Mucosa of descending colon (tissue), 3 donors: ENCODE data around the gene CHST13. TPM values are rescaled to one million over a fixed set of nuclear protein-coding genes. Genes with fewer than 3 reads are reported as not detected.
"Not testable (repeated sequence)": the region's sequence is repeated elsewhere in the genome, so short reads cannot be mapped to it uniquely, and the experiment has no call there.

Source experiments
- ATAC-seq: fragments of 200-7000 bp; cut with Tn5 transposase; one replicate; pipeline ENCODE4 v1.9.1; 2020; ENCODE audit warnings: mild to moderate bottlenecking, moderate library complexity
- DNase-seq, 3 donors: peaks; one replicate each; pipeline ENCODE4 v3.0.0-alpha.2; 2020
- H3K36me3 ChIP-seq: fragments of 200-600 bp; one replicate; pipeline ENCODE4 v1.8.0; 2021; ENCODE audit warnings: low read depth, mild to moderate bottlenecking
- H3K4me1 ChIP-seq: fragments of 200-600 bp; one replicate; pipeline ENCODE4 v1.8.0; 2021; ENCODE audit warnings: low read depth, mild to moderate bottlenecking
- H3K4me3 ChIP-seq: fragments of 200-600 bp; one replicate; pipeline ENCODE4 v1.8.0; 2021; ENCODE audit warnings: mild to moderate bottlenecking
- H3K9me3 ChIP-seq: fragments of 200-600 bp; one replicate; pipeline ENCODE4 v1.8.0; 2021; ENCODE audit warnings: mild to moderate bottlenecking
- CTCF ChIP-seq: fragments of 200-600 bp; IDR thresholded peaks from one replicate; pipeline ENCODE4 v1.8.0; 2022; ENCODE audit warnings: antibody characterized with exemption, mild to moderate bottlenecking
- intact Hi-C, 2 donors: fragments of 100-400 bp; cut with DNase I in 1 of 2; cut with micrococcal nuclease in 1 of 2; formaldehyde crosslinking; loops; one replicate each; pipeline versions ENCODE4 v1.11.0 to v1.11.1; 2022; cut with DNase I, micrococcal nuclease
- total RNA-seq, 3 donors: library from RNA; stranded (reverse); fragmentation: NEBNext Ultra II Directional in 2 of 3; extraction: Animal tissue kit (Norgen Biotek cat#: 25700) in 2 of 3; gene quantifications; one replicate each; pipeline versions ENCODE4 v1.2.1 to v1.2.4, GENCODE V29; 2021 to 2023
- donor health status: DM: no; HTN: no; CAD: no; lungs with moderate emphysema.
- donor health status: DM: no; HTN: no; CAD: no.
- donor health status: DM: no; HTN: yes; CAD: no.

Gene CHST13
- total RNA-seq, 3 donors from 2014 or later = 0.27 to 5.7 (median 0.98) TPM

GRCh38 chr3:126581569-126581968 lies 57.6 kb downstream of the CHST13 start:
- Histone ChIP-seq H3K9me3 (no peaks in the 10 kb centered on the region), H3K4me1 (no peaks in the 10 kb centered on the region), H3K36me3 (no peaks in the 10 kb centered on the region), H3K4me3 (no peak overlapping the region)
- no peak for TF ChIP-seq CTCF
- DNase-seq (no peak), ATAC-seq (no peak)
- intact Hi-C loops = no loop called here

- ATAC-seq = no peak
- no peak for DNase-seq
- intact Hi-C loops = no loop called here
- TF ChIP-seq CTCF = no peak
- no peaks in the 10 kb centered on the region for H3K4me1 ChIP-seq
- no peak overlapping the region for H3K4me3 ChIP-seq
- H3K36me3 ChIP-seq = no peaks in the 10 kb centered on the region
- no peaks in the 10 kb centered on the region for H3K9me3 ChIP-seq
Observed at GRCh38 chr3:126582311-126582710, 58.4 kb downstream of the CHST13 start.

- ATAC-seq, H3K36me3 ChIP-seq, DNase-seq, intact Hi-C loops, H3K9me3 ChIP-seq, H3K4me3 ChIP-seq, H3K4me1 ChIP-seq: not testable (repeated sequence)
Observed at GRCh38 chr3:126591515-126591914, 67.6 kb downstream of the CHST13 start.

Other genes with a start within 250 kb of the CHST13 start
- gene KLF15, start 166.7 kb upstream of the CHST13 start, total RNA-seq = 10 to 100 TPM in 1 of 3 donors, 1 to 10 TPM in 2; 1.3 to 21.9 (median 2.0) TPM
- gene CFAP100, start 129.2 kb upstream of the CHST13 start, total RNA-seq = not detected
- gene ZXDC, start 48.3 kb upstream of the CHST13 start, total RNA-seq = 10 to 100 TPM; 28.7 to 39.4 (median 37.7) TPM
- not detected for gene UROC1, start 6.4 kb upstream of the CHST13 start, total RNA-seq
- gene C3orf22, start 34.8 kb downstream of the CHST13 start, total RNA-seq = not detected
- gene TXNRD3, start 131.0 kb downstream of the CHST13 start, total RNA-seq = 10 to 100 TPM in 1 of 3 donors, 1 to 10 TPM in 2; 4.5 to 11.4 (median 5.4) TPM
- gene CHCHD6, start 180.1 kb downstream of the CHST13 start, total RNA-seq = 1 to 10 TPM; 5.9 to 9.8 (median 6.5) TPM